IMR-90 (cell line): ENCODE data around the gene KCNAB1. TPM values are rescaled to one million over a fixed set of nuclear protein-coding genes. Genes with fewer than 3 reads are reported as not detected.

ENCODE experiments used
- ATAC-seq: fragments of 200-7000 bp; cut with Tn5 transposase; 2 replicates; pipeline ENCODE4 v1.9.1; 2020; ENCODE audit warnings: low read depth, mild to moderate bottlenecking, moderate library complexity
- BruUV-seq: library from RNA; stranded (reverse); fragments of 400-500 nt; replicated peaks from 2 replicates; lab custom pipeline; 2021; lab: Mats Ljungman, UMichigan
- CTCF ChIA-PET: fragments of 300-600 bp; formaldehyde crosslinking; extraction: SDS; loops from one replicate; lab custom pipeline; 2021; ENCODE audit warnings: antibody characterized with exemption; lab: Yijun Ruan, JAX
- POLR2A ChIA-PET: fragments of 300-600 bp; sonication (Branson Sonifier 250); formaldehyde crosslinking; loops from one replicate; lab custom pipeline; 2022; ENCODE audit warnings: antibody characterized with exemption; ENCODE audit not compliant: unreplicated experiment; lab: Charles Lee
- DNase-seq: peaks from one replicate; pipeline ENCODE4 v3.0.0; 2013
- H2AFZ ChIP-seq: replicated peaks from 2 replicates; pipeline ENCODE3; 2013; ENCODE audit warnings: low read length, mild to moderate bottlenecking; ENCODE audit not compliant: poor library complexity
- H2AK5ac ChIP-seq: 2 replicates; pipeline ENCODE4 v1.6.1; 2013; ENCODE audit warnings: low read depth, low read length, inconsistent platforms
- H2AK9ac ChIP-seq: replicated peaks from 2 replicates; pipeline ENCODE3; 2013; ENCODE audit warnings: mild to moderate bottlenecking, low read depth, low read length, moderate library complexity; ENCODE audit not compliant: poor library complexity
- H2BK120ac ChIP-seq: 2 replicates; pipeline ENCODE4 v1.6.1; 2013; ENCODE audit warnings: low read depth, low read length, inconsistent platforms
- H2BK15ac ChIP-seq: 3 replicates; pipeline ENCODE4 v1.6.1; 2013; ENCODE audit warnings: low read depth, low read length, inconsistent platforms
- H2BK20ac ChIP-seq: 2 replicates; pipeline ENCODE4 v1.6.1; 2013; ENCODE audit warnings: low read depth, mild to moderate bottlenecking, inconsistent platforms, low read length, moderate library complexity
- H2BK5ac ChIP-seq: 2 replicates; pipeline ENCODE4 v1.6.1; 2013; ENCODE audit warnings: mild to moderate bottlenecking, low read depth, low read length, inconsistent platforms; ENCODE audit not compliant: poor library complexity, severe bottlenecking
- H3K14ac ChIP-seq: replicated peaks from 2 replicates; pipeline ENCODE4 v1.6.1; 2013; ENCODE audit warnings: low read depth, low read length, inconsistent platforms
- H3K18ac ChIP-seq: 2 replicates; pipeline ENCODE4 v1.6.1; 2013; ENCODE audit warnings: low read depth, low read length, control low read depth
- H3K23ac ChIP-seq: 2 replicates; pipeline ENCODE4 v1.6.1; 2013; ENCODE audit warnings: low read depth, low read length, inconsistent platforms
- H3K27ac ChIP-seq: 2 replicates; pipeline ENCODE4 v1.5.1; 2013; ENCODE audit warnings: mild to moderate bottlenecking, control low read depth, low read length; ENCODE audit not compliant: insufficient read depth
- H3K27me3 ChIP-seq: 2 replicates; pipeline ENCODE4 v1.6.1; 2013; ENCODE audit warnings: low read length; ENCODE audit not compliant: control insufficient read depth, insufficient read depth
- H3K36me3 ChIP-seq: 2 replicates; pipeline ENCODE4 v1.6.1; 2013; ENCODE audit warnings: low read length, mixed read lengths; ENCODE audit not compliant: control insufficient read depth, insufficient read depth
- H3K4ac ChIP-seq: 2 replicates; pipeline ENCODE4 v1.6.1; 2013; ENCODE audit warnings: low read depth, low read length, inconsistent platforms
- H3K4me1 ChIP-seq: 2 replicates; pipeline ENCODE4 v1.6.1; 2013; ENCODE audit warnings: low read length, mixed read lengths; ENCODE audit not compliant: control insufficient read depth, insufficient read depth
- H3K4me2 ChIP-seq: 2 replicates; pipeline ENCODE4 v1.6.1; 2013; ENCODE audit warnings: low read depth, mild to moderate bottlenecking, control low read depth, low read length, moderate library complexity
- H3K4me3 ChIP-seq: 2 replicates; pipeline ENCODE4 v1.5.1; 2013; ENCODE audit warnings: low read depth, mild to moderate bottlenecking, control low read depth, low read length, moderate library complexity; ENCODE audit not compliant: insufficient read depth
- H3K56ac ChIP-seq: 2 replicates; pipeline ENCODE4 v1.6.1; 2013; ENCODE audit warnings: low read length, inconsistent platforms; ENCODE audit not compliant: insufficient read depth; ENCODE audit errors: extremely low read depth
- H3K79me1 ChIP-seq, 2 experiments: 2 replicates each; pipeline ENCODE4 v1.6.1; 2013; ENCODE audit warnings: low read length in 2 of 2, inconsistent platforms in 1 of 2, low read depth in 1 of 2
- H3K9ac ChIP-seq: 2 replicates; pipeline ENCODE4 v1.6.1; 2013; ENCODE audit warnings: low read depth, low read length, control low read depth
- H3K9me1 ChIP-seq: 2 replicates; pipeline ENCODE4 v1.6.1; 2013; ENCODE audit warnings: low read length, inconsistent platforms; ENCODE audit not compliant: insufficient read depth
- H3K9me3 ChIP-seq: 2 replicates; pipeline ENCODE4 v1.6.1; 2013; ENCODE audit warnings: low read length; ENCODE audit not compliant: control insufficient read depth, insufficient read depth
- H4K20me1 ChIP-seq: 2 replicates; pipeline ENCODE4 v1.6.1; 2013; ENCODE audit warnings: low read length, inconsistent platforms; ENCODE audit not compliant: insufficient read depth
- H4K5ac ChIP-seq: 2 replicates; pipeline ENCODE4 v1.6.1; 2013; ENCODE audit warnings: mild to moderate bottlenecking, low read depth, low read length, control low read depth
- H4K8ac ChIP-seq, 2 experiments: 2 replicates each; pipeline ENCODE4 v1.6.1; 2013; ENCODE audit warnings: low read depth in 2 of 2, low read length in 2 of 2, control low read depth in 1 of 2, inconsistent platforms in 1 of 2
- H4K91ac ChIP-seq: 2 replicates; pipeline ENCODE4 v1.6.1; 2013; ENCODE audit warnings: low read depth, low read length, inconsistent platforms; ENCODE audit not compliant: insufficient read depth
- BHLHE40 ChIP-seq: fragments of 150-350 bp; IDR thresholded peaks from 2 replicates; pipeline ENCODE4 v1.6.1; 2016; ENCODE audit warnings: mild to moderate bottlenecking, low read depth, low read length
- CEBPB ChIP-seq: IDR thresholded peaks from 2 replicates; pipeline ENCODE4 v1.6.1; 2012; ENCODE audit warnings: low read depth, low read length, improper control_type of control experiment
- CHD1 ChIP-seq: IDR thresholded peaks from 2 replicates; pipeline ENCODE4 v1.6.1; 2012; ENCODE audit warnings: low read depth, low read length, improper control_type of control experiment
- ELK1 ChIP-seq: fragments of 150-350 bp; IDR thresholded peaks from 2 replicates; pipeline ENCODE4 v1.6.1; 2016; ENCODE audit warnings: low read depth, mild to moderate bottlenecking, low read length, moderate library complexity, borderline replicate concordance
- FOS ChIP-seq: fragments of 150-350 bp; IDR thresholded peaks from 2 replicates; pipeline ENCODE4 v1.6.1; 2016; ENCODE audit warnings: low read depth, low read length
- MAFK ChIP-seq: IDR thresholded peaks from 2 replicates; pipeline ENCODE4 v1.6.1; 2012; ENCODE audit warnings: low read depth, low read length, improper control_type of control experiment
- MAZ ChIP-seq: IDR thresholded peaks from 2 replicates; pipeline ENCODE4 v1.6.1; 2012; ENCODE audit warnings: low read depth, mild to moderate bottlenecking, low read length, improper control_type of control experiment, moderate library complexity, borderline replicate concordance
- MXI1 ChIP-seq: IDR thresholded peaks from 2 replicates; pipeline ENCODE4 v1.6.1; 2012; ENCODE audit warnings: low read depth, mild to moderate bottlenecking, low read length, moderate library complexity, borderline replicate concordance
- NFE2L2 ChIP-seq: fragments of 150-350 bp; IDR thresholded peaks from 2 replicates; pipeline ENCODE4 v1.6.1; 2016; ENCODE audit warnings: low read depth, mild to moderate bottlenecking, low read length
- POLR2A ChIP-seq: IDR thresholded peaks from 2 replicates; pipeline ENCODE4 v1.6.1; 2012; ENCODE audit warnings: mild to moderate bottlenecking, low read depth, low read length
- RAD21 ChIP-seq: IDR thresholded peaks from 2 replicates; pipeline ENCODE4 v1.6.1; 2012; ENCODE audit warnings: low read length, improper control_type of control experiment
- RCOR1 ChIP-seq: IDR thresholded peaks from 2 replicates; pipeline ENCODE4 v1.6.1; 2012; ENCODE audit warnings: mild to moderate bottlenecking, low read length, improper control_type of control experiment; ENCODE audit not compliant: insufficient replicate concordance
- RFX5 ChIP-seq: IDR thresholded peaks from 2 replicates; pipeline ENCODE4 v1.8.0; 2012; ENCODE audit warnings: low read depth, mild to moderate bottlenecking, low read length, moderate library complexity
- SMC3 ChIP-seq: fragments of 150-350 bp; IDR thresholded peaks from 2 replicates; pipeline ENCODE4 v1.6.1; 2016; ENCODE audit warnings: low read depth, mild to moderate bottlenecking, antibody characterized with exemption, low read length, moderate library complexity
- USF2 ChIP-seq: fragments of 150-350 bp; IDR thresholded peaks from 2 replicates; pipeline ENCODE4 v1.6.1; 2017; ENCODE audit warnings: mild to moderate bottlenecking, antibody characterized with exemption, low read length, low read depth
- WGBS, 2 experiments: methylation state at CpG; one replicate each; pipeline versions ENCODE4 v1.1.5 to v1.1.7; 2013; ENCODE audit warnings: missing lambda C conversion rate in 2 of 2; ENCODE audit not compliant: insufficient read length in 1 of 2; ENCODE audit errors: extremely low coverage in 2 of 2; 5-methylcytosine and 5-hydroxymethylcytosine counted together
- dilution Hi-C: fragments of 300-500 bp; cut with HindIII; formaldehyde crosslinking; loops from one replicate; pipeline ENCODE4 v1.14.3; 2018; ENCODE audit warnings: low sequenced_read_pairs; ENCODE audit not compliant: unreplicated experiment
- in situ Hi-C: fragments of 300-500 bp; cut with MboI; formaldehyde crosslinking; loops from 3 replicates; pipeline ENCODE4 v1.14.3; 2019; ENCODE audit warnings: low sequenced_read_pairs, inconsistent platforms, mixed read lengths
- intact Hi-C: fragments of 100-400 bp; cut with micrococcal nuclease; formaldehyde crosslinking; loops from 2 replicates; pipeline ENCODE4 v1.10.0; 2022
- polyA plus RNA-seq, 3 experiments: library from polyadenylated mRNA; depleted of rRNA; stranded (reverse); fragments of >200 nt; gene quantifications; 2 replicates each; pipeline ENCODE4 v1.2.3, GENCODE V29; 2012; ENCODE audit warnings: low replicate concordance in 1 of 3
- total RNA-seq: library from RNA; depleted of rRNA; stranded (reverse); fragments of >200 nt; gene quantifications from 2 replicates; pipeline ENCODE4 v1.2.3, GENCODE V29; 2012
- TF ChIP-seq, protein P1 (sequence below): conservative IDR thresholded peaks from 2 replicates; pipeline ENCODE4 v1.5.1; 2012; ENCODE audit warnings: mild to moderate bottlenecking, low read depth, low read length, improper control_type of control experiment

KCNAB1 gene
- total and polyA plus RNA-seq, 2 of the 4 experiments (the other 2 are of a cell fraction): under 0.01 to 0.07 TPM

GRCh38 chr3:156359368-156359767 is 239.0 kb downstream of the KCNAB1 start:
- Histone ChIP-seq H4K8ac (no peak overlapping the region), H2AK9ac (no peak overlapping the region), H3K9me3 (no peaks in the 10 kb centered on the region), H2BK20ac (no peak overlapping the region), H2BK15ac (no peak overlapping the region), H3K56ac (no peak overlapping the region), H2AFZ (no peak overlapping the region), H3K4me3 (no peak overlapping the region), H3K9me1 (no peaks in the 10 kb centered on the region), H3K27me3 (peaks cover 3% of the 10 kb centered on the region), H3K9ac (no peak overlapping the region), H2AK5ac (no peak overlapping the region), H3K23ac (no peak overlapping the region), H3K4me1 (no peaks in the 10 kb centered on the region), H2BK120ac (no peak overlapping the region), H2BK5ac (no peak overlapping the region), H3K14ac (no peak overlapping the region), H3K79me1 (no peaks in the 10 kb centered on the region), H4K91ac (no peak overlapping the region), H3K4me2 (no peak overlapping the region), H3K4ac (no peak overlapping the region), H4K20me1 (no peaks in the 10 kb centered on the region), H3K27ac (no peak overlapping the region), H3K18ac (no peak overlapping the region), H4K5ac (no peak overlapping the region), H3K36me3 (no peaks in the 10 kb centered on the region)
- TF ChIP-seq RAD21: no peak
- TF ChIP-seq CHD1: no peak
- TF ChIP-seq MAZ: no peak
- TF ChIP-seq MAFK: no peak
- TF ChIP-seq RFX5: no peak
- no peak for TF ChIP-seq SMC3
- TF ChIP-seq, protein P1, sequence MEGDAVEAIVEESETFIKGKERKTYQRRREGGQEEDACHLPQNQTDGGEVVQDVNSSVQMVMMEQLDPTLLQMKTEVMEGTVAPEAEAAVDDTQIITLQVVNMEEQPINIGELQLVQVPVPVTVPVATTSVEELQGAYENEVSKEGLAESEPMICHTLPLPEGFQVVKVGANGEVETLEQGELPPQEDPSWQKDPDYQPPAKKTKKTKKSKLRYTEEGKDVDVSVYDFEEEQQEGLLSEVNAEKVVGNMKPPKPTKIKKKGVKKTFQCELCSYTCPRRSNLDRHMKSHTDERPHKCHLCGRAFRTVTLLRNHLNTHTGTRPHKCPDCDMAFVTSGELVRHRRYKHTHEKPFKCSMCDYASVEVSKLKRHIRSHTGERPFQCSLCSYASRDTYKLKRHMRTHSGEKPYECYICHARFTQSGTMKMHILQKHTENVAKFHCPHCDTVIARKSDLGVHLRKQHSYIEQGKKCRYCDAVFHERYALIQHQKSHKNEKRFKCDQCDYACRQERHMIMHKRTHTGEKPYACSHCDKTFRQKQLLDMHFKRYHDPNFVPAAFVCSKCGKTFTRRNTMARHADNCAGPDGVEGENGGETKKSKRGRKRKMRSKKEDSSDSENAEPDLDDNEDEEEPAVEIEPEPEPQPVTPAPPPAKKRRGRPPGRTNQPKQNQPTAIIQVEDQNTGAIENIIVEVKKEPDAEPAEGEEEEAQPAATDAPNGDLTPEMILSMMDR: no peak
- no peak for TF ChIP-seq CEBPB
- TF ChIP-seq USF2: no peak
- no peak for TF ChIP-seq ELK1
- no peak for TF ChIP-seq POLR2A
- TF ChIP-seq MXI1: no peak
- no peak for TF ChIP-seq RCOR1
- TF ChIP-seq BHLHE40: no peak
- no peak for TF ChIP-seq NFE2L2
- no peak for TF ChIP-seq FOS
- ChIA-PET CTCF (no interaction called here), POLR2A (no interaction called here)
- BruUV-seq: no TSS peak
- intact Hi-C loops: no loop called here
- DNase-seq (no peak), ATAC-seq (no peak)
- no CpG with 5 or more reads among the region's 3 CpGs for WGBS, 2 experiments
- dilution Hi-C loops: no loop called here
- in situ Hi-C loops: no loop called here
